Fibroblast of lung (primary cell): ENCODE results near the gene CEP152.

Experiments
- EZH2 ChIP-seq: IDR thresholded peaks from 2 replicates; pipeline ENCODE4 v1.5.1; 2012; ENCODE audit warnings: low read length, control low read depth, mild to moderate bottlenecking; ENCODE audit errors: missing control alignments
- TF ChIP-seq, protein P1 (sequence below), 2 donors: IDR thresholded peaks in 1 of 2; conservative IDR thresholded peaks in 1 of 2; 1 replicate in 1 of 2; 2 replicates in 1 of 2; pipeline ENCODE4 v1.5.1; 2011 to 2012; ENCODE audit warnings: low read length in 2 of 2, control low read depth in 1 of 2, inconsistent platforms in 1 of 2, low read depth in 1 of 2, mild to moderate bottlenecking in 1 of 2

DNA sequence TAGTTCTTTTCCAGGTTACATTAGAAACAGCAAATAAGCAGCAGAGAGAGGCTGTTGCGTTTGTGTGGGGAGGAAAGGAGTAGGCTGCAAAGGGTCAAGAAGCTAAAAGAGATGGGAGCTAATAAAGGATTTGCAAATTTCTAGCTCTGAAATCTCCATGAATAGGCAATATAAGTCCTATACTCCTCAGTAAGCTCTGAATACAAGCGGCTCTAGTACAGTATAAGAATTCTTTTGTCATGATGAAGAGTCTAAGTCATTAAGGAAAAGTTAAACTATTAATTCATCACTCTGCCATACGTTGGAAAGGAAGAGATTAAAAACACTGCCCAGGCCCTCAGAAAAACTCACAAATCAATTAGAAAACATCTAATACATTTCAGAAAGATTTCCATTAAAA is 59.3 kb downstream of the CEP152 start:
- TF ChIP-seq, protein P1, sequence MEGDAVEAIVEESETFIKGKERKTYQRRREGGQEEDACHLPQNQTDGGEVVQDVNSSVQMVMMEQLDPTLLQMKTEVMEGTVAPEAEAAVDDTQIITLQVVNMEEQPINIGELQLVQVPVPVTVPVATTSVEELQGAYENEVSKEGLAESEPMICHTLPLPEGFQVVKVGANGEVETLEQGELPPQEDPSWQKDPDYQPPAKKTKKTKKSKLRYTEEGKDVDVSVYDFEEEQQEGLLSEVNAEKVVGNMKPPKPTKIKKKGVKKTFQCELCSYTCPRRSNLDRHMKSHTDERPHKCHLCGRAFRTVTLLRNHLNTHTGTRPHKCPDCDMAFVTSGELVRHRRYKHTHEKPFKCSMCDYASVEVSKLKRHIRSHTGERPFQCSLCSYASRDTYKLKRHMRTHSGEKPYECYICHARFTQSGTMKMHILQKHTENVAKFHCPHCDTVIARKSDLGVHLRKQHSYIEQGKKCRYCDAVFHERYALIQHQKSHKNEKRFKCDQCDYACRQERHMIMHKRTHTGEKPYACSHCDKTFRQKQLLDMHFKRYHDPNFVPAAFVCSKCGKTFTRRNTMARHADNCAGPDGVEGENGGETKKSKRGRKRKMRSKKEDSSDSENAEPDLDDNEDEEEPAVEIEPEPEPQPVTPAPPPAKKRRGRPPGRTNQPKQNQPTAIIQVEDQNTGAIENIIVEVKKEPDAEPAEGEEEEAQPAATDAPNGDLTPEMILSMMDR (conservative IDR thresholded peaks at IDR 0.05 in 1 of 2, IDR thresholded peaks at IDR 0.05 in 1 of 2; ENCODE audit: low read depth in 1 of 2, low read length in 2 of 2) = no peak
- TF ChIP-seq EZH2 = no peak
